Glutamatergic neuron (in vitro differentiated cells): ENCODE results near the gene TM6SF1. TPM values are rescaled to one million over a fixed set of nuclear protein-coding genes. Genes with fewer than 3 reads are reported as not detected.

Experiments used
- DNase-seq: peaks from one replicate; pipeline ENCODE4 v3.0.0; 2022
- H3K27ac Mint-ChIP-seq: one replicate; pipeline ENCODE4 v1.8.0; 2020; ENCODE audit warnings: mild to moderate bottlenecking, mixed read lengths, inconsistent platforms; ENCODE audit not compliant: unreplicated experiment
- H3K27me3 Mint-ChIP-seq: one replicate; pipeline ENCODE4 v1.8.0; 2020; ENCODE audit warnings: mild to moderate bottlenecking, moderate library complexity, mixed read lengths, inconsistent platforms; ENCODE audit not compliant: unreplicated experiment
- H3K36me3 Mint-ChIP-seq: one replicate; pipeline ENCODE4 v1.8.0; 2020; ENCODE audit warnings: mild to moderate bottlenecking, mixed read lengths, inconsistent platforms; ENCODE audit not compliant: unreplicated experiment
- H3K4me1 Mint-ChIP-seq: one replicate; pipeline ENCODE4 v1.8.0; 2020; ENCODE audit warnings: mild to moderate bottlenecking, low read depth, mixed read lengths, inconsistent platforms; ENCODE audit not compliant: unreplicated experiment
- H3K4me3 Mint-ChIP-seq: one replicate; pipeline ENCODE4 v1.8.0; 2020; ENCODE audit warnings: mild to moderate bottlenecking, mixed read lengths, inconsistent platforms; ENCODE audit not compliant: unreplicated experiment
- H3K9me3 Mint-ChIP-seq: one replicate; pipeline ENCODE4 v1.8.0; 2020; ENCODE audit warnings: mild to moderate bottlenecking, moderate library complexity, mixed read lengths, inconsistent platforms; ENCODE audit not compliant: unreplicated experiment
- total RNA-seq: library from RNA; stranded (reverse); fragmentation: NEBNext Ultra II Directional; extraction: Animal tissue kit (Norgen Biotek cat#: 25700); gene quantifications from one replicate; pipeline ENCODE4 v1.2.1, GENCODE V29; 2021; ENCODE audit not compliant: unreplicated experiment
- TF ChIP-seq, protein P1 (sequence below): fragments of 200-600 bp; sonication (generic); IDR thresholded peaks from one replicate; pipeline ENCODE4 v1.5.0; 2021; ENCODE audit not compliant: partially characterized antibody, unreplicated experiment

TM6SF1 gene
- total RNA-seq, 1 donor from 2014 or later: not detected

- TF ChIP-seq, protein P1, sequence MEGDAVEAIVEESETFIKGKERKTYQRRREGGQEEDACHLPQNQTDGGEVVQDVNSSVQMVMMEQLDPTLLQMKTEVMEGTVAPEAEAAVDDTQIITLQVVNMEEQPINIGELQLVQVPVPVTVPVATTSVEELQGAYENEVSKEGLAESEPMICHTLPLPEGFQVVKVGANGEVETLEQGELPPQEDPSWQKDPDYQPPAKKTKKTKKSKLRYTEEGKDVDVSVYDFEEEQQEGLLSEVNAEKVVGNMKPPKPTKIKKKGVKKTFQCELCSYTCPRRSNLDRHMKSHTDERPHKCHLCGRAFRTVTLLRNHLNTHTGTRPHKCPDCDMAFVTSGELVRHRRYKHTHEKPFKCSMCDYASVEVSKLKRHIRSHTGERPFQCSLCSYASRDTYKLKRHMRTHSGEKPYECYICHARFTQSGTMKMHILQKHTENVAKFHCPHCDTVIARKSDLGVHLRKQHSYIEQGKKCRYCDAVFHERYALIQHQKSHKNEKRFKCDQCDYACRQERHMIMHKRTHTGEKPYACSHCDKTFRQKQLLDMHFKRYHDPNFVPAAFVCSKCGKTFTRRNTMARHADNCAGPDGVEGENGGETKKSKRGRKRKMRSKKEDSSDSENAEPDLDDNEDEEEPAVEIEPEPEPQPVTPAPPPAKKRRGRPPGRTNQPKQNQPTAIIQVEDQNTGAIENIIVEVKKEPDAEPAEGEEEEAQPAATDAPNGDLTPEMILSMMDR: no peak
- H3K27me3 Mint-ChIP-seq: no peaks in the 10 kb centered on the region
- no peak overlapping the region for H3K27ac Mint-ChIP-seq
- DNase-seq: no peak
- H3K9me3 Mint-ChIP-seq: peaks cover 2% of the 10 kb centered on the region
- no peaks in the 10 kb centered on the region for H3K36me3 Mint-ChIP-seq
- H3K4me1 Mint-ChIP-seq: peaks cover 5% of the 10 kb centered on the region
- H3K4me3 Mint-ChIP-seq: no peak overlapping the region
Observed at GRCh38 chr15:83063551-83063950, 43.9 kb upstream of the TM6SF1 start.

- Mint-ChIP-seq H3K4me1 (peaks cover 5% of the 10 kb centered on the region), H3K36me3 (no peaks in the 10 kb centered on the region), H3K9me3 (peaks cover 2% of the 10 kb centered on the region), H3K27ac (no peak overlapping the region), H3K27me3 (no peaks in the 10 kb centered on the region), H3K4me3 (peak overlapping the region; percentile 81)
- no peak for DNase-seq
- TF ChIP-seq, protein P1: no peak
Observed at GRCh38 chr15:83064859-83065258, 42.6 kb upstream of the TM6SF1 start.

DNA sequence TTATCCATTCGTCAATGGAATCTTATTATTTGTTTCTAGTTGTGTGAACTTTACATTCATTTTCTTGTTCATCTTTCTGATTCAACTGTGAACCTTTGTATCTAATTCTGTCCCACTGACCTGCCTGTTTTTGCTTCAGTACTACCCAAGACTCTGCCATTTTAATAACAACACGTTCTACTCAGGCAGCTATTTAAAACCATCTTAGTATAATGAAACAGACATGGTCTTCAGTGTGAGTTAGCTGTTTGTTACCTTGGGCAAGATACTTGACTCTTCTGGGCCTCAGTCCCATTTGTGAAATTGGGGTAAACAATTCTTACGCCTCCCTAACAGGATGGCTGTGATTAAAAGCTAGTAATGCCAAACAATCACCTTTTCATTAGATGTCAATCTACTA lies 42.0 kb upstream of the TM6SF1 start:
- no peaks in the 10 kb centered on the region for H3K27me3 Mint-ChIP-seq
- H3K36me3 Mint-ChIP-seq: no peaks in the 10 kb centered on the region
- H3K4me1 Mint-ChIP-seq: peaks cover 5% of the 10 kb centered on the region
- no peak for DNase-seq
- peak overlapping the region; percentile 81 for H3K4me3 Mint-ChIP-seq
- H3K9me3 Mint-ChIP-seq: peaks cover 2% of the 10 kb centered on the region
- peak overlapping the region; percentile 6 for H3K27ac Mint-ChIP-seq
- TF ChIP-seq, protein P1: no peak

DNA sequence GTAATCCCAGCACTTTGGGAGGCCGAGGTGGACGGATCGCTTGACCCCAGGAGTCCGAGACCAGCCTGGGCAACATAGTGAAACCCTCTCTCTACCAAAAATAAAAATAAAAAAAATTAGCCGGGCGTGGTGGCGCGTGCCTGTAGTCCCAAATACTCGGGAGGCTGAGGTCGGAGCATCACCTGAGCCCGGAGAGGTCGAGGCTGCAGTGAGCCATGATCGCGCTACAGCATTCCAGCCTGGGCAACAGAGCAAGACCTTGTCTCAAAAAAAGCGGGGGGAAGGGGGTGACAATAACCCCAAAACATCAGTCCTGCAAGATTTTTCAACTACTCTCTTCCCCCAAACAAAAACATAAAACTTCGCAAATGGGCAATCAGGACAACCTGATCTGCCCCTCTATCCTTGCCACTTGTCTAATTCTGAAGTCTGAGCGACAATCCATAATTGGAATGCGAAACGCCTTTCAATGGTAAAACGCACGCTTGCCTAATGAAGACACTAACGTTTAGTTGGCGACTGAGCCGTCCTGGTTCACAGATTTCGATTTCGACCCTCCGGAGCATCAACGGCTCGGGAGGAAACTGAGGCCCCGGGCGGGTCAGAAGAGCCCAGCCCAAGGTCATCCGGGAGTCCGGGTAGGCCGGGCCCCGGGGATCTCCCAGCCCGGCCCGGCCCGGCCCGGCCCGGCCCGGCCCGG lies 41.3 kb upstream of the TM6SF1 start:
- Mint-ChIP-seq H3K4me1 (peaks cover 5% of the 10 kb centered on the region), H3K27ac (peak overlapping the region; percentile 21), H3K36me3 (no peaks in the 10 kb centered on the region), H3K4me3 (peak overlapping the region; percentile 81), H3K27me3 (no peaks in the 10 kb centered on the region), H3K9me3 (peaks cover 2% of the 10 kb centered on the region)
- DNase-seq: no peak
- TF ChIP-seq, protein P1: no peak
